Tibial nerve (tissue), 4 donors: ENCODE measurements around the gene ARAP3. TPM values are rescaled to one million over a fixed set of nuclear protein-coding genes. Genes with fewer than 3 reads are reported as not detected.
A peak's percentile ranks its signal among the peaks of the same experiment; 100 is the strongest.
"Not testable (repeated sequence)": the region's sequence is repeated elsewhere in the genome, so short reads cannot be mapped to it uniquely, and the experiment has no call there.

Source experiments
- DNase-seq, 2 donors: peaks; one replicate each; pipeline ENCODE4 v3.0.0-alpha.2; 2019; ENCODE audit warnings: low spot score in 2 of 2
- H3K27ac ChIP-seq, 4 donors: fragments of 200-600 bp; sonication (generic) in 3 of 4; one replicate each; pipeline ENCODE4 v1.5.1; 2017 to 2019; ENCODE audit warnings: mild to moderate bottlenecking in 1 of 4
- H3K27me3 ChIP-seq, 2 donors: fragments of 200-600 bp; sonication (generic) in 1 of 2; one replicate each; pipeline versions ENCODE4 v1.5.1 to v1.6.0; 2017 to 2019
- H3K36me3 ChIP-seq, 3 donors: fragments of 200-600 bp; sonication (generic); one replicate each; pipeline ENCODE4 v1.5.1; 2018 to 2019
- H3K4me1 ChIP-seq, 4 donors: fragments of 200-600 bp; sonication (generic) in 3 of 4; one replicate each; pipeline ENCODE4 v1.5.1; 2017 to 2019
- H3K4me3 ChIP-seq, 4 donors: fragments of 200-600 bp; sonication (generic) in 3 of 4; one replicate each; pipeline ENCODE4 v1.5.1; 2017 to 2019; ENCODE audit warnings: mild to moderate bottlenecking in 1 of 4, moderate library complexity in 1 of 4
- H3K9me3 ChIP-seq, 4 donors: fragments of 200-600 bp; sonication (generic) in 3 of 4; one replicate each; pipeline ENCODE4 v1.5.1; 2017 to 2019
- EP300 ChIP-seq, 2 donors: sonication (generic); formaldehyde crosslinking; IDR thresholded peaks; one replicate each; pipeline ENCODE4 v1.6.1; 2017; ENCODE audit warnings: antibody characterized with exemption in 2 of 2, mild to moderate bottlenecking in 1 of 2
- POLR2A ChIP-seq, 2 donors: fragments of 450-650 bp; IDR thresholded peaks; one replicate each; pipeline ENCODE4 v1.6.1; 2017; ENCODE audit warnings: antibody characterized with exemption in 2 of 2, mild to moderate bottlenecking in 2 of 2, moderate library complexity in 2 of 2
- WGBS, 2 donors: methylation state at CpG; one replicate each; pipeline ENCODE4 v1.1.5; 2018; 5-methylcytosine and 5-hydroxymethylcytosine counted together
- total RNA-seq, 4 donors: library from RNA; depleted of rRNA; stranded (reverse); fragments of >200 nt; gene quantifications; one replicate each; pipeline ENCODE4 v1.1.0, GENCODE V29; 2016
- TF ChIP-seq, protein P1 (sequence below), 5 experiments: fragments of 200-600 bp in 3 of 5; fragments of 450-650 bp in 2 of 5; sonication (generic) in 3 of 5; IDR thresholded peaks; one replicate each; pipeline ENCODE4 v1.5.1; 2016 to 2019; ENCODE audit warnings: antibody characterized with exemption in 5 of 5, mild to moderate bottlenecking in 3 of 5, moderate library complexity in 2 of 5

The ARAP3 gene
- total RNA-seq, 4 donors from 2014 or later = 4.4 to 11.8 (median 9.4) TPM

- Histone ChIP-seq H3K27ac (peak overlapping the region; percentile 88 to 97 (median 94)), H3K9me3 (no peaks in the 10 kb centered on the region), H3K27me3 (no peaks in the 10 kb centered on the region), H3K4me1 (peaks cover 0 to 53% (median 19%) of the 10 kb centered on the region in 4 donors), H3K4me3 (peak overlapping the region in 3 of 4 donors; percentile 83 to 98 (median 96)), H3K36me3 (peaks cover 0 to 24% (median 4%) of the 10 kb centered on the region in 3 donors)
- TF ChIP-seq EP300 (IDR thresholded peaks at IDR 0.05) (no peak), POLR2A (IDR thresholded peaks at IDR 0.05) (no peak)
- TF ChIP-seq, protein P1, sequence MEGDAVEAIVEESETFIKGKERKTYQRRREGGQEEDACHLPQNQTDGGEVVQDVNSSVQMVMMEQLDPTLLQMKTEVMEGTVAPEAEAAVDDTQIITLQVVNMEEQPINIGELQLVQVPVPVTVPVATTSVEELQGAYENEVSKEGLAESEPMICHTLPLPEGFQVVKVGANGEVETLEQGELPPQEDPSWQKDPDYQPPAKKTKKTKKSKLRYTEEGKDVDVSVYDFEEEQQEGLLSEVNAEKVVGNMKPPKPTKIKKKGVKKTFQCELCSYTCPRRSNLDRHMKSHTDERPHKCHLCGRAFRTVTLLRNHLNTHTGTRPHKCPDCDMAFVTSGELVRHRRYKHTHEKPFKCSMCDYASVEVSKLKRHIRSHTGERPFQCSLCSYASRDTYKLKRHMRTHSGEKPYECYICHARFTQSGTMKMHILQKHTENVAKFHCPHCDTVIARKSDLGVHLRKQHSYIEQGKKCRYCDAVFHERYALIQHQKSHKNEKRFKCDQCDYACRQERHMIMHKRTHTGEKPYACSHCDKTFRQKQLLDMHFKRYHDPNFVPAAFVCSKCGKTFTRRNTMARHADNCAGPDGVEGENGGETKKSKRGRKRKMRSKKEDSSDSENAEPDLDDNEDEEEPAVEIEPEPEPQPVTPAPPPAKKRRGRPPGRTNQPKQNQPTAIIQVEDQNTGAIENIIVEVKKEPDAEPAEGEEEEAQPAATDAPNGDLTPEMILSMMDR (IDR thresholded peaks at IDR 0.05) = no peak
- 15 to 19% methylated on average over 2 of the region's 2 CpGs for WGBS, 2 donors
- DNase-seq = no peak
Observed at GRCh38 chr5:141617128-141617527, 64.9 kb downstream of the ARAP3 start.

- peaks cover 0 to 53% (median 19%) of the 10 kb centered on the region in 4 donors for H3K4me1 ChIP-seq
- no peaks in the 10 kb centered on the region for H3K27me3 ChIP-seq
- no peaks in the 10 kb centered on the region for H3K9me3 ChIP-seq
- DNase-seq = no peak
- no peak overlapping the region for H3K4me3 ChIP-seq
- TF ChIP-seq EP300 (IDR thresholded peaks at IDR 0.05) (no peak), POLR2A (IDR thresholded peaks at IDR 0.05) (no peak)
- TF ChIP-seq, protein P1 (IDR thresholded peaks at IDR 0.05) = no peak
- 52 to 56% methylated on average over 9 of the region's 9 CpGs for whole genome bisulfite sequencing, 2 donors
- peaks cover 0 to 14% (median 2%) of the 10 kb centered on the region in 3 donors for H3K36me3 ChIP-seq
- H3K27ac ChIP-seq = peak overlapping the region in 1 of 4 donors; percentile 95
Observed at GRCh38 chr5:141615991-141616720, 65.9 kb downstream of the ARAP3 start.

DNA sequence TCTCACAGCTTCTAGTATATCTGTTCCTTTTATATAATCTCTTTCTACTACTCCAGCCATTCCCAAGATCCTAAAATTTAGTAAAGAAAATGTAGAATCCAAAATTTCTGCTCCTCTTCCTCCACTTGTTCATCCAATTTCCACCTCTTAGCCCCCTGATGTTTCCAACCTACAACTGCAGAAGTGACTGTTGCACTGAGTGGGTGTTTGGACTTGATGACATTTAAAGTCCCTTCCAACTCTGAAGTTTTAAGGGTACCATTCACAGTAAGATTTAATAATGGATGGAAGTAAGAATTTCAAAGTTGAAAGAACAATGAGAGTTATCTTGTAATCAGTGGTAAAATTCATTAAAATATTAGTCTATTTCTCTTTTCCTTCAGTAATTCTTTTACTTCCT is 68.7 kb downstream of the ARAP3 start:
- H3K27ac ChIP-seq = no peak overlapping the region

DNA sequence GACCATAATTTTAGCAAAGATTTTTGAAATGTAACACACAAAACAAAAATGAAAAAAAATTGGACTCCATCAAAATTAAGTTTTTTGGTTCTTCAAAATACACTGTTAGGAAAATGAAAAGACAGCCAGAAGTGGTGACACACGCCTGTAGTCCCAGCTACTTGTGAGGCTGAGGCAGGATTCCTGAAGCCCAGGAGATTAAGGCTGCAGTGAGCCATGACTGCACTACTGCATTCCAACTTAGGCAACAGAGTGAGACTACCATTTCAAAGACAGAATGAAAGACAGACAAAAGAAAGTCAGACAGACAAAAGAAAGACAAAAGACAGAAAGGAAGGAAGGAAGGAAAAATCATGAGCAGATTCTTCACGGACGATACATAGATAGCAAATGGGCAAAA is 70.7 kb downstream of the ARAP3 start:
- 94 to 96% methylated on average over 3 of the region's 3 CpGs for WGBS, 2 donors
- no peak for DNase-seq
- Histone ChIP-seq H3K4me1 (peaks cover 0 to 32% (median 9%) of the 10 kb centered on the region in 4 donors), H3K4me3 (no peak overlapping the region), H3K36me3 (no peaks in the 10 kb centered on the region), H3K27ac (no peak overlapping the region), H3K9me3 (no peaks in the 10 kb centered on the region), H3K27me3 (no peaks in the 10 kb centered on the region)
- TF ChIP-seq, protein P1 (IDR thresholded peaks at IDR 0.05) = no peak
- no peak for TF ChIP-seq EP300 (IDR thresholded peaks at IDR 0.05)
- TF ChIP-seq POLR2A (IDR thresholded peaks at IDR 0.05) = no peak

More for the DNA sequence above, 68.7 kb downstream of the ARAP3 start:
- H3K9me3 ChIP-seq = no peaks in the 10 kb centered on the region
- peaks cover 0 to 44% (median 20%) of the 10 kb centered on the region in 4 donors for H3K4me1 ChIP-seq
- TF ChIP-seq POLR2A (IDR thresholded peaks at IDR 0.05) (no peak), EP300 (IDR thresholded peaks at IDR 0.05) (no peak)
- TF ChIP-seq, protein P1 (IDR thresholded peaks at IDR 0.05) = no peak
- H3K36me3 ChIP-seq = no peaks in the 10 kb centered on the region
- no peak for DNase-seq
- H3K27me3 ChIP-seq = no peaks in the 10 kb centered on the region
- H3K4me3 ChIP-seq = no peak overlapping the region

GRCh38 chr5:141609921-141610320 is 72.1 kb downstream of the ARAP3 start:
- not testable (repeated sequence) for H3K27me3 ChIP-seq, H3K9me3 ChIP-seq, H3K27ac ChIP-seq, DNase-seq, H3K36me3 ChIP-seq, H3K4me3 ChIP-seq
- peaks cover 0 to 37% (median 17%) of the 10 kb centered on the region in 4 donors for H3K4me1 ChIP-seq
- WGBS, 2 donors = 97% methylated on average over 7 of the region's 7 CpGs
